ENCODE data around the gene OTUD4. TPM values are rescaled to one million over a fixed set of nuclear protein-coding genes. Genes with fewer than 3 reads are reported as not detected.
A peak's percentile ranks its signal among the peaks of the same experiment; 100 is the strongest.

OTUD4 gene
- total and polyA plus RNA-seq, 9 of the 15 experiments (the other 6 are each of a cell fraction or from before 2014, with no cell fraction given): 4.2 to 29.0 (median 24.8) TPM

DNA sequence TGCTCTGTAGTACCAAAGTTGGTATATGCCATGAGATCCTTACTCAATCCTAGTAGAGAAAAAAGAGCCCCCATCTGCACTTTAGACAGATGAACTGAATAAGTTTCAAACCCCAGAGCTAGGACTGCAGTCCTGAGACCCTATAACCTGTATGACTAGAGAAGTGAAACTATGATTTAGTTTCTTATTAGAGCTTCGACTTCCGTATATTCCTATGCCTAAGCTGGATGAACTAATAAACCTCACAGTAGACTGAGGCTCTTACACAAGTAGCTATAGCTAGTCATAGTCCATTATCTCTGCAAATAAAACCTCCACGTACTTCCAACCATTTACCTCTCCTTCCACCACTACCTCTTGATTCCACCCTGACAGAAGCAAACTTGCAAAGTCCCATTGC, 6.3 kb upstream of the OTUD4 start:
- 42% methylated on average over 3 of the region's 3 CpGs for WGBS (ENCODE audit: insufficient coverage, low coverage, missing lambda C conversion rate)

More for the DNA sequence above, 6.3 kb upstream of the OTUD4 start:
- Histone ChIP-seq H4K20me1 (replicated peaks; ENCODE audit: control insufficient read depth, insufficient read depth, low read length) (no peaks in the 10 kb centered on the region), H3K4me2 (ENCODE audit: insufficient read depth, low read length) (no peak overlapping the region), H2AFZ (ENCODE audit: low read depth, low read length) (peak overlapping the region; percentile 17; the same call in 1 of the 2 replicates), H3K4me1 (replicated peaks in 1 of 2; ENCODE audit: control insufficient read depth in 2 of 2, insufficient read depth in 2 of 2, low read length in 2 of 2) (peaks cover 0 to 16% of the 10 kb centered on the region in 2 experiments; a peak in 4 of 5 replicates), H3K27ac (ENCODE audit: extremely low read depth, low read depth, low read length) (no peak overlapping the region), H3K27me3 (ENCODE audit: control insufficient read depth in 2 of 2, insufficient read depth in 2 of 2, low read length in 2 of 2) (no peaks in the 10 kb centered on the region), H3K9ac (ENCODE audit: insufficient read depth in 1 of 2, low read depth in 2 of 2, low read length in 2 of 2) (no peak overlapping the region), H3K4me3 (no peak overlapping the region), H3K9me1 (ENCODE audit: control insufficient read depth, insufficient read depth, low read length) (no peaks in the 10 kb centered on the region), H3K36me3 (ENCODE audit: control insufficient read depth, insufficient read depth, low read length) (no peaks in the 10 kb centered on the region), H3K79me2 (ENCODE audit: control insufficient read depth, insufficient read depth, low read length) (no peaks in the 10 kb centered on the region), H3K9me3 (replicated peaks; ENCODE audit: control insufficient read depth, insufficient read depth, low read depth, low read length) (no peaks in the 10 kb centered on the region)
- in situ Hi-C loops (cut with MboI): no loop called here
- ChIA-PET POLR2A (interaction anchor here (0.8 to 1.2 kb wide), 4 partner anchors 8 to 133 kb away, joined by 3 to 7 read pairs (median 4); no protein-coding TSS in a partner anchor), CTCF (ENCODE audit: low intra/inter-chr PET ratio) (no interaction called here)
- DNase-seq (ENCODE audit: extremely low read depth in 1 of 4, low spot score in 3 of 4) (no peak), ATAC-seq (no peak), FAIRE-seq (no peak)
- TF ChIP-seq, protein P1, sequence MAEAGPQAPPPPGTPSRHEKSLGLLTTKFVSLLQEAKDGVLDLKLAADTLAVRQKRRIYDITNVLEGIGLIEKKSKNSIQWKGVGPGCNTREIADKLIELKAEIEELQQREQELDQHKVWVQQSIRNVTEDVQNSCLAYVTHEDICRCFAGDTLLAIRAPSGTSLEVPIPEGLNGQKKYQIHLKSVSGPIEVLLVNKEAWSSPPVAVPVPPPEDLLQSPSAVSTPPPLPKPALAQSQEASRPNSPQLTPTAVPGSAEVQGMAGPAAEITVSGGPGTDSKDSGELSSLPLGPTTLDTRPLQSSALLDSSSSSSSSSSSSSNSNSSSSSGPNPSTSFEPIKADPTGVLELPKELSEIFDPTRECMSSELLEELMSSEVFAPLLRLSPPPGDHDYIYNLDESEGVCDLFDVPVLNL (CRISPR knock-in tag; IDR thresholded peaks at IDR 0.05; ENCODE audit: low read depth): no peak
- TF ChIP-seq TAL1 (IDR thresholded peaks at IDR 0.05) (no peak), ZFPM2 (CRISPR knock-in tag; IDR thresholded peaks at IDR 0.05) (no peak), NR2C1 (IDR thresholded peaks at IDR 0.05) (no peak), NR2C1 (tag; IDR thresholded peaks at IDR 0.05) (no peak), SFPQ (IDR thresholded peaks at IDR 0.05; ENCODE audit: low read depth, low read length) (no peak), CEBPZ (IDR thresholded peaks at IDR 0.05; ENCODE audit: borderline replicate concordance, low read depth, low read length) (no peak), NFE2L1 (tag; IDR thresholded peaks at IDR 0.05; ENCODE audit: borderline replicate concordance, low read depth) (no peak)
- no TSS peak for BruUV-seq (replicated peaks)
- intact Hi-C loops (cut with micrococcal nuclease): no loop called here

Data from K562 (cell line).